IPS-NIHi7 (cell line): Measurements from ENCODE around the gene OST4.
A peak's percentile ranks its signal among the peaks of the same experiment; 100 is the strongest.
"Not testable (repeated sequence)": the region's sequence is repeated elsewhere in the genome, so short reads cannot be mapped to it uniquely, and the experiment has no call there.

Source experiments
- DNase-seq: peaks from one replicate; pipeline ENCODE4 v3.0.0; 2012; ENCODE audit warnings: mixed read lengths; ENCODE audit errors: extremely low spot score

Gene OST4

GRCh38 chr2:27071277-27071989, at the start of gene OST4:
OST4 (minus strand) TSS chr2:27071654.
- peak; percentile 96 for DNase-seq

- DNase-seq: not testable (repeated sequence)
Observed at GRCh38 chr2:27119330-27119670, 47.8 kb upstream of the OST4 start.

GRCh38 chr2:27118525-27119329, 47.3 kb upstream of the OST4 start, which contains the start of gene CGREF1:
CGREF1 (minus strand) TSS chr2:27119128; CDS start chr2:27104366, 14,762 bp downstream.
- DNase-seq: peak; percentile 48

GRCh38 chr2:27117995-27118524, 46.6 kb upstream of the OST4 start:
- DNase-seq: no peak

- no peak for DNase-seq
Observed at GRCh38 chr2:27115519-27115918, 44.1 kb upstream of the OST4 start.

- DNase-seq: not testable (repeated sequence)
Observed at GRCh38 chr2:27111392-27112078, 40.1 kb upstream of the OST4 start.

- not testable (repeated sequence) for DNase-seq
Observed at GRCh38 chr2:27110603-27111352, 39.3 kb upstream of the OST4 start.

- DNase-seq: no peak
Observed at GRCh38 chr2:27109083-27109482, 37.6 kb upstream of the OST4 start.

GRCh38 chr2:27108221-27108620, 36.8 kb upstream of the OST4 start:
- DNase-seq: no peak

- DNase-seq: no peak
Observed at GRCh38 chr2:27105981-27106380, 34.5 kb upstream of the OST4 start.

- no peak for DNase-seq
Observed at GRCh38 chr2:27102329-27102728, 30.9 kb upstream of the OST4 start.

- DNase-seq: no peak
Observed at GRCh38 chr2:27100036-27100435, 28.6 kb upstream of the OST4 start.

- DNase-seq: no peak
Observed at GRCh38 chr2:27099334-27099955, 28.0 kb upstream of the OST4 start.

GRCh38 chr2:27097341-27097740, 25.9 kb upstream of the OST4 start:
- no peak for DNase-seq

- no peak for DNase-seq
Observed at GRCh38 chr2:27096748-27097297, 25.4 kb upstream of the OST4 start.

- DNase-seq: peak; percentile 89
Observed at GRCh38 chr2:27095745-27096651, 24.5 kb upstream of the OST4 start.

GRCh38 chr2:27095427-27095744, 23.9 kb upstream of the OST4 start:
- no peak for DNase-seq

GRCh38 chr2:27094353-27094984, 23.0 kb upstream of the OST4 start:
- DNase-seq: no peak
